ENCODE measurements around the gene PLIN4. TPM values are rescaled to one million over a fixed set of nuclear protein-coding genes. Genes with fewer than 3 reads are reported as not detected.

PLIN4 gene
- total RNA-seq, 4 donors from 2014 or later, result 1.4 to 6.7 (median 2.4) TPM

GRCh38 chr19:4503825-4504170 lies 14.5 kb downstream of the PLIN4 start:
- intact Hi-C loops (cut with DNase I), result no loop called here
- TF ChIP-seq, protein P1, sequence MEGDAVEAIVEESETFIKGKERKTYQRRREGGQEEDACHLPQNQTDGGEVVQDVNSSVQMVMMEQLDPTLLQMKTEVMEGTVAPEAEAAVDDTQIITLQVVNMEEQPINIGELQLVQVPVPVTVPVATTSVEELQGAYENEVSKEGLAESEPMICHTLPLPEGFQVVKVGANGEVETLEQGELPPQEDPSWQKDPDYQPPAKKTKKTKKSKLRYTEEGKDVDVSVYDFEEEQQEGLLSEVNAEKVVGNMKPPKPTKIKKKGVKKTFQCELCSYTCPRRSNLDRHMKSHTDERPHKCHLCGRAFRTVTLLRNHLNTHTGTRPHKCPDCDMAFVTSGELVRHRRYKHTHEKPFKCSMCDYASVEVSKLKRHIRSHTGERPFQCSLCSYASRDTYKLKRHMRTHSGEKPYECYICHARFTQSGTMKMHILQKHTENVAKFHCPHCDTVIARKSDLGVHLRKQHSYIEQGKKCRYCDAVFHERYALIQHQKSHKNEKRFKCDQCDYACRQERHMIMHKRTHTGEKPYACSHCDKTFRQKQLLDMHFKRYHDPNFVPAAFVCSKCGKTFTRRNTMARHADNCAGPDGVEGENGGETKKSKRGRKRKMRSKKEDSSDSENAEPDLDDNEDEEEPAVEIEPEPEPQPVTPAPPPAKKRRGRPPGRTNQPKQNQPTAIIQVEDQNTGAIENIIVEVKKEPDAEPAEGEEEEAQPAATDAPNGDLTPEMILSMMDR (IDR thresholded peaks at IDR 0.05), result no peak
- no peak for TF ChIP-seq POLR2A (IDR thresholded peaks at IDR 0.05)
- H3K9me3 ChIP-seq, result no peaks in the 10 kb centered on the region
- DNase-seq, result no peak
- peaks cover 9 to 73% (median 40%) of the 10 kb centered on the region in 3 donors for H3K36me3 ChIP-seq
- H3K27ac ChIP-seq, result no peak overlapping the region
- WGBS, 2 donors, result 60 to 95% methylated on average over 1 to 4 of the region's 10 CpGs
- no peaks in the 10 kb centered on the region for H3K27me3 ChIP-seq
- no peak overlapping the region for H3K4me3 ChIP-seq
- H3K4me1 ChIP-seq, result no peaks in the 10 kb centered on the region

- DNase-seq, result no peak
- Histone ChIP-seq H3K27ac (no peak overlapping the region), H3K36me3 (peaks cover 14 to 79% (median 45%) of the 10 kb centered on the region in 3 donors), H3K27me3 (no peaks in the 10 kb centered on the region), H3K9me3 (no peaks in the 10 kb centered on the region), H3K4me1 (no peaks in the 10 kb centered on the region), H3K4me3 (no peak overlapping the region)
- WGBS, 2 donors, result 78% methylated on average over 5 of the region's 25 CpGs; no CpG with 5 or more reads in 1 of the 2 donors
- TF ChIP-seq, protein P1 (IDR thresholded peaks at IDR 0.05), result no peak
- no peak for TF ChIP-seq POLR2A (IDR thresholded peaks at IDR 0.05)
- intact Hi-C loops (cut with DNase I), result no loop called here
Measured at GRCh38 chr19:4503132-4503824, 15.0 kb downstream of the PLIN4 start.

GRCh38 chr19:4502282-4503131 lies 15.8 kb downstream of the PLIN4 start:
- Histone ChIP-seq H3K36me3 (peaks cover 19 to 86% (median 51%) of the 10 kb centered on the region in 3 donors), H3K4me3 (no peak overlapping the region), H3K27ac (no peak overlapping the region), H3K4me1 (no peaks in the 10 kb centered on the region), H3K9me3 (no peaks in the 10 kb centered on the region), H3K27me3 (no peaks in the 10 kb centered on the region)
- 73% methylated on average over 20 of the region's 37 CpGs; no CpG with 5 or more reads in 1 of the 2 donors for WGBS, 2 donors
- intact Hi-C loops (cut with DNase I), result no loop called here
- TF ChIP-seq, protein P1 (IDR thresholded peaks at IDR 0.05), result no peak
- TF ChIP-seq POLR2A (IDR thresholded peaks at IDR 0.05), result no peak
- DNase-seq, result no peak

- intact Hi-C loops (cut with DNase I), result no loop called here
- Histone ChIP-seq H3K27me3 (no peaks in the 10 kb centered on the region), H3K27ac (no peak overlapping the region), H3K36me3 (peaks cover 19 to 94% (median 51%) of the 10 kb centered on the region in 3 donors), H3K4me1 (no peaks in the 10 kb centered on the region), H3K9me3 (no peaks in the 10 kb centered on the region), H3K4me3 (no peak overlapping the region)
- TF ChIP-seq, protein P1 (IDR thresholded peaks at IDR 0.05), result no peak
- TF ChIP-seq POLR2A (IDR thresholded peaks at IDR 0.05), result no peak
- 85 to 92% methylated on average over 2 to 9 of the region's 25 CpGs for WGBS, 2 donors
- DNase-seq, result no peak
Measured at GRCh38 chr19:4501691-4502090, 16.6 kb downstream of the PLIN4 start.
